Right cardiac atrium (tissue), 5 donors: Measurements from ENCODE around the gene NOL3. TPM values are rescaled to one million over a fixed set of nuclear protein-coding genes. Genes with fewer than 3 reads are reported as not detected.
A peak's percentile ranks its signal among the peaks of the same experiment; 100 is the strongest.

Experiments used
- ATAC-seq, 2 donors: fragments of 200-7000 bp; cut with Tn5 transposase; one replicate each; pipeline versions ENCODE4 v1.8.0 to v1.9.1; 2020; ENCODE audit warnings: moderate library complexity in 2 of 2, mild to moderate bottlenecking in 1 of 2
- DNase-seq, 3 donors: peaks; one replicate each; pipeline ENCODE4 v3.0.0-alpha.2; 2020
- H3K27ac ChIP-seq: one replicate; pipeline ENCODE4 v1.5.1; 2013; ENCODE audit warnings: mild to moderate bottlenecking, low read length, control low read depth, moderate library complexity
- H3K27me3 ChIP-seq: one replicate; pipeline ENCODE4 v1.6.1; 2013; ENCODE audit not compliant: control insufficient read depth, insufficient read depth
- H3K4me1 ChIP-seq: one replicate; pipeline ENCODE4 v1.6.1; 2013; ENCODE audit warnings: low read length; ENCODE audit not compliant: control insufficient read depth, insufficient read depth
- H3K4me3 ChIP-seq: one replicate; pipeline ENCODE4 v1.5.1; 2013; ENCODE audit warnings: low read length, control low read depth
- H3K9me3 ChIP-seq: one replicate; pipeline ENCODE4 v1.6.1; 2013; ENCODE audit warnings: low read length; ENCODE audit not compliant: control insufficient read depth
- WGBS: extraction: QIAGEN DNeasy Blood & Tissue Kit; methylation state at CpG from one replicate; pipeline ENCODE4 v1.1.7; 2013; 5-methylcytosine and 5-hydroxymethylcytosine counted together
- intact Hi-C, 4 donors: fragments of 100-400 bp; cut with DNase I; formaldehyde crosslinking; loops; one replicate each; pipeline versions ENCODE4 v1.11.0 to v1.14.0; 2022 to 2023
- polyA plus RNA-seq: library from polyadenylated mRNA; stranded (reverse); fragments of 200-250 nt; gene quantifications from one replicate; pipeline ENCODE4 v1.2.3, GENCODE V29; 2013
- total RNA-seq, 4 donors: library from RNA; stranded (reverse); fragmentation: NEBNext Ultra II Directional; extraction: Animal tissue kit (Norgen Biotek cat#: 25700); gene quantifications; one replicate each; pipeline ENCODE4 v1.2.1, GENCODE V29; 2021
- donor health status: healthy with polysubstance abuse.
- donor health status: DM: no; HTN: yes; CAD: no.
- donor health status: DM: no; HTN: no; CAD: no.
- donor health status: DM: no; HTN: yes; CAD: no; lungs with severe emphysema.
- donor health status: DM: yes; HTN: yes; CAD: no.

NOL3 gene
- total and polyA plus RNA-seq, 5 donors, result 67.5 to 133 (median 111) TPM

GRCh38 chr16:67183284-67183626 lies 12.9 kb downstream of the NOL3 start:
- DNase-seq (no peak), ATAC-seq (no peak)
- intact Hi-C loops, result no loop called here
- Histone ChIP-seq H3K4me1 (peaks cover 2% of the 10 kb centered on the region), H3K27ac (no peak overlapping the region), H3K4me3 (peak overlapping the region; percentile 29), H3K9me3 (no peaks in the 10 kb centered on the region), H3K27me3 (no peaks in the 10 kb centered on the region)
- 6% methylated on average over 11 of the region's 11 CpGs for WGBS

GRCh38 chr16:67183627-67184452 lies 13.5 kb downstream of the NOL3 start, which contains the start of gene MATCAP1:
TSS of gene MATCAP1 (minus strand) at chr16:67183963. CDS start at chr16:67180610, 3,353 bp downstream.
- peak; percentile 95 to 96 for ATAC-seq
- under 1% methylated on average over 77 of the region's 77 CpGs for WGBS
- intact Hi-C loops, result no loop called here

GRCh38 chr16:67184453-67184994 lies 14.2 kb downstream of the NOL3 start:
- H3K27me3 ChIP-seq, result no peaks in the 10 kb centered on the region
- H3K9me3 ChIP-seq, result no peaks in the 10 kb centered on the region
- intact Hi-C loops, result no loop called here
- WGBS, result 11% methylated on average over 59 of the region's 59 CpGs
- peak; percentile 2 to 9 for ATAC-seq
- DNase-seq, result peak in 1 of 3 donors; percentile 79
- H3K4me3 ChIP-seq, result peak overlapping the region; percentile 29
- peaks cover 2% of the 10 kb centered on the region for H3K4me1 ChIP-seq
- peak overlapping the region; percentile 86 for H3K27ac ChIP-seq

More at GRCh38 chr16:67183627-67184452, 13.5 kb downstream of the NOL3 start, which contains the start of gene MATCAP1:
- no peaks in the 10 kb centered on the region for H3K9me3 ChIP-seq
- no peaks in the 10 kb centered on the region for H3K27me3 ChIP-seq
- H3K4me1 ChIP-seq, result peaks cover 2% of the 10 kb centered on the region
- H3K27ac ChIP-seq, result peak within 1 kb of the TSS; percentile 86
- H3K4me3 ChIP-seq, result peak within 1 kb of the TSS; percentile 29
- DNase-seq, result peak; percentile 95 to 98 (median 97)

- ATAC-seq, result peak; percentile 55 to 56
- H3K27ac ChIP-seq, result no peak overlapping the region
- DNase-seq, result peak; percentile 95 to 98 (median 97)
- H3K4me3 ChIP-seq, result no peak overlapping the region
- intact Hi-C loops, result no loop called here
- peaks cover 2% of the 10 kb centered on the region for H3K4me1 ChIP-seq
- 17% methylated on average over 43 of the region's 43 CpGs for WGBS
- H3K27me3 ChIP-seq, result no peaks in the 10 kb centered on the region
- no peaks in the 10 kb centered on the region for H3K9me3 ChIP-seq
These were observed 14.8 kb downstream of the NOL3 start for GRCh38 chr16:67184995-67185650.

GRCh38 chr16:67185651-67186134 lies 15.4 kb downstream of the NOL3 start:
- ATAC-seq, result no peak
- Histone ChIP-seq H3K4me3 (no peak overlapping the region), H3K4me1 (peaks cover 2% of the 10 kb centered on the region)

GRCh38 chr16:67186550-67186950 lies 16.2 kb downstream of the NOL3 start:
- intact Hi-C loops, result no loop called here
- Histone ChIP-seq H3K4me1 (peaks cover 3% of the 10 kb centered on the region), H3K27ac (no peak overlapping the region), H3K4me3 (no peak overlapping the region), H3K9me3 (no peaks in the 10 kb centered on the region), H3K27me3 (no peaks in the 10 kb centered on the region)
- peak in 1 of 3 donors; percentile 33 for DNase-seq
- 42% methylated on average over 5 of the region's 5 CpGs for WGBS
- ATAC-seq, result no peak

More at GRCh38 chr16:67185651-67186134, 15.4 kb downstream of the NOL3 start:
- no peaks in the 10 kb centered on the region for H3K9me3 ChIP-seq
- intact Hi-C loops, result no loop called here
- DNase-seq, result no peak
- WGBS, result 8% methylated on average over 12 of the region's 12 CpGs
- H3K27ac ChIP-seq, result no peak overlapping the region
- no peaks in the 10 kb centered on the region for H3K27me3 ChIP-seq

- Histone ChIP-seq H3K9me3 (no peaks in the 10 kb centered on the region), H3K27ac (no peak overlapping the region), H3K27me3 (no peaks in the 10 kb centered on the region), H3K4me3 (no peak overlapping the region), H3K4me1 (peaks cover 3% of the 10 kb centered on the region)
- DNase-seq, result peak in 1 of 3 donors; percentile 66
- 81% methylated on average over 26 of the region's 26 CpGs for WGBS
- intact Hi-C loops, result no loop called here
- ATAC-seq, result no peak
These were observed 17.0 kb downstream of the NOL3 start for GRCh38 chr16:67187175-67187890.

- ATAC-seq, result no peak
- DNase-seq, result no peak
- no peaks in the 10 kb centered on the region for H3K27me3 ChIP-seq
- no peaks in the 10 kb centered on the region for H3K9me3 ChIP-seq
- 66% methylated on average over 4 of the region's 4 CpGs for WGBS
- intact Hi-C loops, result no loop called here
- H3K4me1 ChIP-seq, result peaks cover 7% of the 10 kb centered on the region
- H3K4me3 ChIP-seq, result no peak overlapping the region
- H3K27ac ChIP-seq, result no peak overlapping the region
These were observed 18.0 kb downstream of the NOL3 start for GRCh38 chr16:67188323-67188722.

GRCh38 chr16:67188798-67189197 lies 18.5 kb downstream of the NOL3 start:
- peaks cover 7% of the 10 kb centered on the region for H3K4me1 ChIP-seq
- intact Hi-C loops, result no loop called here

GRCh38 chr16:67190041-67190440 lies 19.7 kb downstream of the NOL3 start, which contains the start of gene EXOC3L1:
TSS of gene EXOC3L1 (minus strand) at chr16:67190136. CDS start at chr16:67189676, 460 bp downstream.
- intact Hi-C loops, result loop anchor here in 1 of 4 donors (5.0 kb wide), 1 partner anchor 37 kb away; the partner anchor contains the start of gene TMEM208
- DNase-seq (peak in 1 of 3 donors; percentile 30), ATAC-seq (no peak)
- WGBS, result 29% methylated on average over 6 of the region's 6 CpGs
- peaks cover 5% of the 10 kb centered on the region for H3K4me1 ChIP-seq
- peak within 1 kb of the TSS; percentile 21 for H3K4me3 ChIP-seq
- no peaks in the 10 kb centered on the region for H3K9me3 ChIP-seq
- no peaks in the 10 kb centered on the region for H3K27me3 ChIP-seq
- peak within 1 kb of the TSS; percentile 5 for H3K27ac ChIP-seq

More at GRCh38 chr16:67188798-67189197, 18.5 kb downstream of the NOL3 start:
- 92% methylated on average over 15 of the region's 15 CpGs for WGBS
- Histone ChIP-seq H3K27me3 (no peaks in the 10 kb centered on the region), H3K4me3 (no peak overlapping the region), H3K9me3 (no peaks in the 10 kb centered on the region), H3K27ac (no peak overlapping the region)
- peak in 1 of 3 donors; percentile 53 for DNase-seq
- ATAC-seq, result no peak
